ENCODE measurements around the gene HVCN1. TPM values are rescaled to one million over a fixed set of nuclear protein-coding genes. Genes with fewer than 3 reads are reported as not detected.

Gene HVCN1
- total and polyA plus RNA-seq, 2 of the 8 experiments (the other 6 are each of a cell fraction or from before 2014, with no cell fraction given): 5.8 to 11.2 TPM

- Histone ChIP-seq H3K4ac (replicated peaks; ENCODE audit: insufficient read length, low read depth, low read length) (no peak overlapping the region), H3K27me3 (replicated peaks in 1 of 4; ENCODE audit: control insufficient read depth in 3 of 4, extremely low read depth in 1 of 4, insufficient read depth in 3 of 4, low read length in 3 of 4) (no peaks in the 10 kb centered on the region), H2AFZ (ENCODE audit: low read length) (no peak overlapping the region), H2BK120ac (replicated peaks; ENCODE audit: low read depth, low read length) (no peak overlapping the region), H3K14ac (ENCODE audit: insufficient read length) (no peak overlapping the region), H2BK15ac (ENCODE audit: low read length) (no peak overlapping the region), H3K27ac (ENCODE audit: low read depth, low read length) (no peak overlapping the region), H3K79me2 (ENCODE audit: control insufficient read depth in 1 of 2, insufficient read depth in 2 of 2, low read length in 2 of 2) (no peaks in the 10 kb centered on the region), H3K9ac (replicated peaks in 1 of 4; ENCODE audit: extremely low read depth in 1 of 4, low read depth in 3 of 4, low read length in 3 of 4) (no peak overlapping the region; a peak in 1 of 7 replicates), H2AK5ac (ENCODE audit: low read depth, low read length) (no peak overlapping the region), H4K20me1 (replicated peaks in 1 of 2; ENCODE audit: control insufficient read depth in 1 of 2, insufficient read depth in 2 of 2, low read length in 2 of 2) (no peaks in the 10 kb centered on the region), H2BK5ac (ENCODE audit: low read depth, low read length) (no peak overlapping the region), H3K23ac (ENCODE audit: insufficient read length) (no peak overlapping the region), H3K18ac (ENCODE audit: extremely low read depth, low read length) (no peak overlapping the region), H3K4me3 (ENCODE audit: extremely low read depth in 1 of 4, insufficient read depth in 2 of 4, low read depth in 3 of 4, low read length in 4 of 4) (no peak overlapping the region), H4K91ac (replicated peaks; ENCODE audit: insufficient read length, low read length) (no peak overlapping the region), H2BK12ac (ENCODE audit: low read depth, low read length) (no peak overlapping the region), H3K79me1 (ENCODE audit: low read depth, low read length) (no peaks in the 10 kb centered on the region; the same call in 1 of the 2 replicates), H4K8ac (ENCODE audit: extremely low read depth, insufficient read depth, low read length) (no peak overlapping the region), H3K23me2 (ENCODE audit: low read depth, low read length) (0 out of 2 replicates have a peak, but pooled peaks cover 2% of the 10 kb centered on the region), H3K56ac (replicated peaks; ENCODE audit: insufficient read length, low read depth, low read length) (no peak overlapping the region), H3K4me2 (ENCODE audit: insufficient read depth in 1 of 2, low read depth in 2 of 2, low read length in 2 of 2) (no peak overlapping the region), H3K9me3 (ENCODE audit: insufficient read depth in 2 of 2, low read depth in 1 of 2, low read length in 1 of 2) (no peaks in the 10 kb centered on the region), H3K4me1 (replicated peaks in 1 of 4; ENCODE audit: control insufficient read depth in 3 of 4, insufficient read depth in 4 of 4, low read length in 3 of 4) (no peaks in the 10 kb centered on the region), H3K36me3 (ENCODE audit: control insufficient read depth in 2 of 4, insufficient read depth in 4 of 4, low read length in 3 of 4) (no peaks in the 10 kb centered on the region), H4K5ac (ENCODE audit: insufficient read length, low read depth, low read length) (no peak overlapping the region), H2BK20ac (ENCODE audit: low read length) (no peak overlapping the region)
- FAIRE-seq: no peak
- CTCF ChIA-PET (ENCODE audit: partially characterized antibody): interaction anchor here (0.8 to 1.0 kb wide), 2 partner anchors 13 to 212 kb away, joined by 3 read pairs; partner anchors contain the start of gene HVCN1
- TF ChIP-seq MAX (IDR thresholded peaks at IDR 0.05): no peak
- no peak for TF ChIP-seq CREB1 (IDR thresholded peaks at IDR 0.05)
- TF ChIP-seq GABPA (IDR thresholded peaks at IDR 0.05; ENCODE audit: borderline replicate concordance, insufficient read depth, low read length): no peak
- no peak for TF ChIP-seq HDAC6 (IDR thresholded peaks at IDR 0.05; ENCODE audit: low read depth, low read length)
- TF ChIP-seq BACH1 (IDR thresholded peaks at IDR 0.05; ENCODE audit: low read length): no peak
- TF ChIP-seq E2F6 (IDR thresholded peaks at IDR 0.05): no peak
- no peak for DNase-seq (ENCODE audit: low read depth in 1 of 2, low spot score in 2 of 2)
- POLR2A ChIA-PET (ENCODE audit: partially characterized antibody): interaction anchor here (1.0 to 2.1 kb wide), 2 partner anchors 10 to 13 kb away, joined by 3 to 8 read pairs; partner anchors contain the start of gene HVCN1
- 94% methylated on average over 4 of the region's 4 CpGs; no CpG with 5 or more reads in 1 of the 2 experiments for WGBS, 2 experiments (ENCODE audit: extremely low coverage in 1 of 2, insufficient coverage in 1 of 2, insufficient read length in 1 of 2, insufficient replicate concordance in 2 of 2, low coverage in 1 of 2, low lambda C conversion rate in 2 of 2, missing lambda C conversion rate in 1 of 2)
Measured at GRCh38 chr12:110676171-110676570, 12.7 kb downstream of the HVCN1 start.

Measured in H1 (cell line).